ENCODE data around the gene MTNR1B. TPM values are rescaled to one million over a fixed set of nuclear protein-coding genes. Genes with fewer than 3 reads are reported as not detected.

MTNR1B gene
- total RNA-seq, 1 experiment from 2014 or later: not detected

GRCh38 chr11:93005239-93005638 is 35.8 kb downstream of the MTNR1B start:
- Histone ChIP-seq H3K4me3 (replicated peaks in 1 of 2; ENCODE audit: low read depth in 1 of 2, low read length in 2 of 2) (no peak overlapping the region), H2AFZ (ENCODE audit: low read depth, low read length, poor library complexity, severe bottlenecking) (no peak overlapping the region), H3K36me3 (ENCODE audit: control insufficient read depth in 1 of 2, insufficient read depth in 2 of 2, low read length in 2 of 2) (no peaks in the 10 kb centered on the region), H3K27ac (ENCODE audit: low read depth, low read length) (no peak overlapping the region), H3K79me2 (ENCODE audit: insufficient read depth, low read length) (no peaks in the 10 kb centered on the region), H3K27me3 (ENCODE audit: insufficient read depth, low read length) (no peaks in the 10 kb centered on the region), H4K20me1 (ENCODE audit: insufficient read depth) (no peaks in the 10 kb centered on the region), H3K9me2 (ENCODE audit: insufficient read depth) (no peaks in the 10 kb centered on the region), H3K4me2 (ENCODE audit: low read length) (no peak overlapping the region), H3K9ac (ENCODE audit: low read length) (no peak overlapping the region), H3K4me1 (ENCODE audit: control insufficient read depth in 1 of 2, insufficient read depth in 2 of 2, low read length in 2 of 2) (peaks cover 14 to 26% of the 10 kb centered on the region in 2 experiments), H3K9me3 (ENCODE audit: control insufficient read depth in 1 of 2, insufficient read depth in 1 of 2, low read depth in 1 of 2, low read length in 2 of 2) (no peaks in the 10 kb centered on the region)
- BruUV-seq (replicated peaks): no TSS peak
- RAD21 ChIA-PET (ENCODE audit: low non-redundant PET in 1 of 2, low total read pairs in 2 of 2, uncharacterized antibody in 2 of 2, unreplicated experiment in 2 of 2): no interaction called here
- no peak for DNase-seq (ENCODE audit: low read depth, low spot score)
- CTCF ChIA-PET: no interaction called here
- intact Hi-C loops (cut with micrococcal nuclease): no loop called here
- no peak for TF ChIP-seq SP1 (IDR thresholded peaks at IDR 0.05; ENCODE audit: low read depth)
- TF ChIP-seq, protein P1, sequence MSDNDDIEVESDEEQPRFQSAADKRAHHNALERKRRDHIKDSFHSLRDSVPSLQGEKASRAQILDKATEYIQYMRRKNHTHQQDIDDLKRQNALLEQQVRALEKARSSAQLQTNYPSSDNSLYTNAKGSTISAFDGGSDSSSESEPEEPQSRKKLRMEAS (IDR thresholded peaks at IDR 0.05): no peak
- no peak for TF ChIP-seq EGR1 (IDR thresholded peaks at IDR 0.05; ENCODE audit: low read depth)
- TF ChIP-seq CBX3 (IDR thresholded peaks at IDR 0.05; ENCODE audit: low read depth): no peak
- TF ChIP-seq POLR2A (IDR thresholded peaks at IDR 0.05; ENCODE audit: borderline replicate concordance, extremely low read depth, insufficient read depth, insufficient read length): no peak
- no peak for TF ChIP-seq ATF3 (IDR thresholded peaks at IDR 0.05)
- no peak for TF ChIP-seq YY1 (IDR thresholded peaks at IDR 0.05; ENCODE audit: extremely low read depth, insufficient replicate concordance, low read depth, low read length)
- no peak for TF ChIP-seq EZH2phosphoT487 (IDR thresholded peaks at IDR 0.05; ENCODE audit: borderline replicate concordance)
- TF ChIP-seq ZFX (IDR thresholded peaks at IDR 0.05): no peak
- no peak for TF ChIP-seq FOSL1 (IDR thresholded peaks at IDR 0.05; ENCODE audit: low read depth)
- no peak for TF ChIP-seq POLR2AphosphoS5 (IDR thresholded peaks at IDR 0.05; ENCODE audit: low read depth, low read length)
- no peak for TF ChIP-seq SIN3A (IDR thresholded peaks at IDR 0.05; ENCODE audit: low read depth)
- TF ChIP-seq ELF1 (IDR thresholded peaks at IDR 0.05; ENCODE audit: borderline replicate concordance, low read depth): no peak
- no peak for TF ChIP-seq CEBPB (IDR thresholded peaks at IDR 0.05; ENCODE audit: low read depth)
- no peak for TF ChIP-seq TCF7L2 (IDR thresholded peaks at IDR 0.05; ENCODE audit: borderline replicate concordance, extremely low read depth, insufficient read depth, insufficient read length)
- no peak for TF ChIP-seq RAD21 (IDR thresholded peaks at IDR 0.05; ENCODE audit: low read depth)
- TF ChIP-seq, protein P2, sequence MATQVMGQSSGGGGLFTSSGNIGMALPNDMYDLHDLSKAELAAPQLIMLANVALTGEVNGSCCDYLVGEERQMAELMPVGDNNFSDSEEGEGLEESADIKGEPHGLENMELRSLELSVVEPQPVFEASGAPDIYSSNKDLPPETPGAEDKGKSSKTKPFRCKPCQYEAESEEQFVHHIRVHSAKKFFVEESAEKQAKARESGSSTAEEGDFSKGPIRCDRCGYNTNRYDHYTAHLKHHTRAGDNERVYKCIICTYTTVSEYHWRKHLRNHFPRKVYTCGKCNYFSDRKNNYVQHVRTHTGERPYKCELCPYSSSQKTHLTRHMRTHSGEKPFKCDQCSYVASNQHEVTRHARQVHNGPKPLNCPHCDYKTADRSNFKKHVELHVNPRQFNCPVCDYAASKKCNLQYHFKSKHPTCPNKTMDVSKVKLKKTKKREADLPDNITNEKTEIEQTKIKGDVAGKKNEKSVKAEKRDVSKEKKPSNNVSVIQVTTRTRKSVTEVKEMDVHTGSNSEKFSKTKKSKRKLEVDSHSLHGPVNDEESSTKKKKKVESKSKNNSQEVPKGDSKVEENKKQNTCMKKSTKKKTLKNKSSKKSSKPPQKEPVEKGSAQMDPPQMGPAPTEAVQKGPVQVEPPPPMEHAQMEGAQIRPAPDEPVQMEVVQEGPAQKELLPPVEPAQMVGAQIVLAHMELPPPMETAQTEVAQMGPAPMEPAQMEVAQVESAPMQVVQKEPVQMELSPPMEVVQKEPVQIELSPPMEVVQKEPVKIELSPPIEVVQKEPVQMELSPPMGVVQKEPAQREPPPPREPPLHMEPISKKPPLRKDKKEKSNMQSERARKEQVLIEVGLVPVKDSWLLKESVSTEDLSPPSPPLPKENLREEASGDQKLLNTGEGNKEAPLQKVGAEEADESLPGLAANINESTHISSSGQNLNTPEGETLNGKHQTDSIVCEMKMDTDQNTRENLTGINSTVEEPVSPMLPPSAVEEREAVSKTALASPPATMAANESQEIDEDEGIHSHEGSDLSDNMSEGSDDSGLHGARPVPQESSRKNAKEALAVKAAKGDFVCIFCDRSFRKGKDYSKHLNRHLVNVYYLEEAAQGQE (IDR thresholded peaks at IDR 0.05; ENCODE audit: low read depth): no peak
- no peak for TF ChIP-seq ZBTB33 (IDR thresholded peaks at IDR 0.05; ENCODE audit: extremely low read depth, insufficient replicate concordance, low read length)
- no peak for TF ChIP-seq ZNF274 (IDR thresholded peaks at IDR 0.05; ENCODE audit: low read depth, low read length)
- no peak for TF ChIP-seq SRF (IDR thresholded peaks at IDR 0.05; ENCODE audit: low read depth)
- ATAC-seq: no peak
- POLR2A ChIA-PET: interaction anchor here (0.6 kb wide), 1 partner anchor 1130 kb away, joined by 3 read pairs; no protein-coding TSS in a partner anchor

Data from HCT116 (cell line).